HT-29 (cell line): Measurements from ENCODE around the gene AFTPH. TPM values are rescaled to one million over a fixed set of nuclear protein-coding genes. Genes with fewer than 3 reads are reported as not detected.
"Not testable (repeated sequence)": the region's sequence is repeated elsewhere in the genome, so short reads cannot be mapped to it uniquely, and the experiment has no call there.

ENCODE experiments used
- DNase-seq: peaks from one replicate; pipeline ENCODE4 v3.0.0-alpha.2; 2015; ENCODE audit warnings: low spot score
- total RNA-seq: library from RNA; depleted of rRNA; stranded (reverse); fragments of >200 nt; shearing (Covaris generic); gene quantifications from 2 replicates; pipeline ENCODE4 v1.2.3, GENCODE V29; 2014

Gene AFTPH
- total RNA-seq, 1 experiment from 2014 or later, result 22.2 TPM

DNA sequence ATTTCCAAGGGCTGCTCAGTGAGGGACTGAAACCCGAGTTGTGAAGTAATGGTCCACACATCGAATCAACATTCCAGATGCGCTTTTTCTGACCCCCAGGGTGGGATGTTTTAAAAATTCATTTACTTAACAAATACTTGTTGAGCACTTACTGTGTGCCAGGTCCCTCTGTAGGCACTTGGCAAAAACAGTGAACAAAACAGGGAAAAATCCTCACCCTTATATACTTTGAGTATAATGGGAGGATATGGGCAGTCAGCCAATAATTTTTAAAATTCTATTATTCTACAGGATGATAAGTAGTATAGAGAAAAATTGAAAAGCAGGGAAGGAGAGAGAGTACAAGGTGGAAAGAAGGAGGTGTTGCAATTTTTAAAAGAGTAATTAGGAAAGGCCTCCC, 31.3 kb upstream of the AFTPH start:
- no peak for DNase-seq

DNA sequence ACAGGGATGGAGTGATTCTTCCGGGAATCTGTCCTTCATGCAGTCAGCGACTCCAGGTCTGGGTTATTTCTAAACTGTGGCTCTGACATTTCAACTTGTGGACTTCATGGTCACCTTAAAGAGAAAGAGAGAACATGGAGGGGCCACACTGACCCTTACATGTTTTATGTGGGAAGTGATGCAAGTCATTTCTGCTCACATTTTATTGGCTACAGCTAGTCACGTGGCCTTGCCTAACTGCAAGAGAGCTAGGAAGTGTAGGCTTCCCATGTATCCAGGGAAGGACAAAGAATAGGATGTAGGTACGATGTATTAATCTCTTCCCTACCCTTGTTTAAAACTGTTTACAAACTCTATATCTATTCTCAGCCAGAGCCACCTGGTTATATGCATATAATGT, 30.3 kb upstream of the AFTPH start:
- DNase-seq, result no peak

DNA sequence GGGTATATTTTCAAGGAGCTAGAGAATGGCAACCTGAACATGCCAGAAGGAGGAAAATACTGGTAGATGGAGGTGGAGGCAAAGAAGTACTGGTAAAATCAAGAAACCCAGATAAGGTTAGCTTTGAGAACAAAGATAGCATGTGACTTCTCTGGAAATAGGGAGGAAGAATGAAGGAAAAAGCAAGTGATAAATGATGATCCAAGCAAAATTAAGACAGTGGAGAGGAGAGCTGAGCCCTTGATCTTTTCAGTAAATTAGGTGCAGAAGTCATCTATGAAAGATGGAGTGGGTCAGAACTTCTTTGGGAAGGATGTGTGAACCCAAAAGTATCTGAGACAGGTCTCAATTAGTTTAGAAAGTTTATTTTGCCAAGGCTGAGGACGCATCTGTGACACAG, 25.7 kb upstream of the AFTPH start:
- DNase-seq, result no peak

DNA sequence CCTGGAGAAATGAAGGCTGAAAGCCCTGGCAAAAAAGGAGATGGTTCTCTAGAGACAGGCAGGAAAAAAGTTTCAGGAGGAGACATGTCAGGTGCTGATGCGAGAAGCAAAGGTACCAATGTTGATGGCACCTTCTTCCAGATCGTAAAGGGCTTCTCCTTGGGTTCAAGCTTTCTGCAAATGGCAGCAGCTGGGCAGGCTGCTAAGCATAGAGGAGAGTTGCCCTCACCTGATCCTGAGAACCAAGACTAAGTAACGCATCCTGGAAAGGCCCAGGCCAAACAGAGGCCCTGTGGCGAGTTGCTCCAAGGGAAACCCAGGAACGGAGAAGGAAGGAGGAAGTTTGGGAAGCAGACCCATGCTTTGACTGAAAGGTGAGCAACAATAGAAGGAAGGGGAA, 23.6 kb upstream of the AFTPH start:
- DNase-seq, result no peak

DNA sequence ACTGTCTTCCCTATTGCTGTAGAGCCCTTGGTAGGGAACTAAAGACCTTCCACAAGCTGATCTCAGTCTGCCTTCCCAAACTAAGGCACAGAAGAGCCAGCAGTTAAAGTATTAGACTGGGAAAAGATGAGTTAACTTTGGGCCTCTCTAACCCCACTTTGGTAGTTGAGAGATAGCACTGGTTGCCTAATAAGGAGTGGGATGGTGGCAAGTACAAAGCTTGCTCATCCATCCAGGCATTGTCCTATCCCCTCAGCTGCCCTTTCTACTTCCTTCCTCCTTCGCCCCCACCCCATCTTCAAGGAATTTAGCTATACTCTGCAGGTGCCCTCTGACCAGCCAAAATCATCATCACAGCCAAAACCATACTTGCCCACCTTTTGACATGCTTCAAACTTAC, 22.2 kb upstream of the AFTPH start:
- no peak for DNase-seq

DNA sequence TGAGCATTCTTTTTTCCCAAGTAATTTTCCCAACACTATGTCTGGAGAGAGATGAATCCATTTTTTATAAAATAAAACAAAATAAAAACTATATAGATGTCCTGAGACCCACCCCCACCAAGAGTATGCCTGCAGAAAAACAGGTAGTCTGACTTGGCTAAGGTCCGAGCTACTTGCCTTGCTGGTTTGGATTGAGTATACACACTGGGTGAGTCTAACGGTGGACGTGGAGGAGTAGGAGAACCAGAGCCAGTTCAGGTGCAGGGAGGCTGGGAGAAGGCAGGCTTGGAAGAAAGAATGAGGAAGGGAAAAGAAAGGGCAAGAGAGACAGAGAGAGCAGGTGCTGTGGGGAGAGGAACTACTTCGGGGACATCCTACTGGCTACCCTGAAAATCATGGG, 21.3 kb upstream of the AFTPH start:
- DNase-seq, result no peak

DNA sequence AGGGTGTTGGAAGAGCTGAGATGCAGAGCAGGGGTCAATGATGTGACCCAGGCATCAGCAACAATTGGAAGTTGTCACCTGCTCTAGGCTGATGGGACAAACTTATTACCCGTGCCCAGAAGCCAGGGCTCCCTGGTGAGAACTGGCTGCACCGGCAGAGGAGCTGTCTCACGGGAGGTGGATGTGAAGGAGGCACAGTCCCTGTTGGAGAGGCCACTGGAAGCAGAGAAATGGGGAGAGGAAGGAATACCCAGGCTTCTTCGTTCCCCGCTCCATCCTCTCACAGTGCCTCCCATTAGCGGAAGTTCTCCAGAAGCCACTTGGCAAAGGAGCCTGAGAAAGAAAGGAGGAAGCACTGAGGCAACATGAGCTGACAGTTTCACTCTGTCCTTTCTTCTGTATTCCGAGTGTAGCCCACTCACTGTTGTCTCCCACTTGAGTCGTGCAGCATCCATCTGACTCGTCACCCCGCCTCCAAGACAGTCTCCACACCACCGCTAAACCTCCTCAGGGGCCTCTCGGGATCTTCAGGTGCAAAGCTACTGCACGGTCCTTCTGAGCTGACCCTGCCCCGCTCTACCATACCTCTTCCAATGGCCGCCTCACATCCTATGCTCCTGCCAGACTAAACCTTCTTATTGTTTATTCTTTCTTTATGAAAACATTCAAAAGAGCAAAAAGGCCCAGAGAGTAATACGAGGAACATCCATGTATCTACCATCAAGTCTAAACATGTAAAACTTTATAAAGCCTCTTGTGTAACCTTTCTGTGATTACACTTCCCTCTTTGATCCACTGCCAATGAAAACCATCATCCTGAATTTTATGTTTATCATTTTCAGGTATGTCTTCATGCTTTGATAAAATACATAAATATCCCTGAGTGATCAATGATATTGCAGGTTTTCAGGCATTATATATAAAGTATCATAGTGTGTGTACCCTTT, 19.1 kb upstream of the AFTPH start:
- no peak for DNase-seq

DNA sequence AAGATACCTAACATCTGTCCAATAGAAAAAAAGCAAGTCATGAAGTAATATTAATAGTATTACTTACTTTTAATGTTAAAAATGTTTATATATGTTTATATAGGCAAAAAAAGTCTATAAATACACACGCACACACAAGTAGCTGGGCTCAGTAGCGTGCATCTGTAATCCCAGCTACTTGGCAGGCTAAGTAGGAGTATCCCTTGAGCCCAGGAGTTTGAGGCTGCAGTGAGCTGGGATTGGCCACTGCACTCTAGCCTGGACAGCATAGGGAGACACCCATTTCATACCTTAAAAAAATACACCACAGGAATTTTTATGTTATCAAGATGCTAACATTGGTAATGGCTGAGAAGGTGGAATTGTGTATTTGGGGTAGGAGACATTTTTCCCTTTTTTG, 17.4 kb upstream of the AFTPH start:
- DNase-seq, result no peak

DNA sequence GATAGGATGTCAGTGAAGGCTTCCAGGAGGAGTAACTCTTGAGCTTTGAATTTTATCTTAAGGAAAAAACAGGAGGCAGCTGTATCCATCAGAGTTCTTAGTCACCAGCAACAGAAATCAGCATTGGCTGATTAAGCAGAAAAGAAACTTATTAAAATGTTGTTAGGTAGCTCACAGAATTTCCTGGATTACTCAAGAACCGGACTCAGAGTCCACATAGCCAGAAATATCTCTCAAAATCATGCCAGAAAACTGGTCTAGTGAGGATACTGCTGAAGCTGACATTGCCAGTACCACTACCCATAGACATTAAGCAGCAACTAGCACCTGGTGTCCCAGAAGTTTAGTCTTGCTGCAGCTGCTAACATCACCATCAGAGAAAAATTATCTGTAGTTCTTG, 10.1 kb upstream of the AFTPH start:
- DNase-seq, result no peak

DNA sequence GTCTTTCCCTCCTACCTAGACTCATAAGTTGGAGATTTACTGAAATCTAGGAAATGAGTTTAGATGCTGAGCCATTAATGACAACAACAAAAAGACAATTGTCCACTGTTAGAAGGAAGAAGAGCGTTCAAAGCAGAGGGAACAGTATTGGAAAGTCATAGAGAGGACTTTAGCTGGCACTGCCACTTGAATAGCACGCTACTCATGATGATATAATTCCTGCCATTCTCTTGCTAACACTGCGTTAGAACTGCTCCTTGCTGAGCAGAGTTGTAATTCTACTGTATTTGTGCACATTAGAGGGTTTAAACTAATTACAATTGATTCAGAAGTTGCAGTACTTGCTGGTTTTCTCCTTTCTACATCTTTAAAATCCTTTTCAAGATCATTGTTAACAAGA, 9.0 kb upstream of the AFTPH start:
- no peak for DNase-seq

DNA sequence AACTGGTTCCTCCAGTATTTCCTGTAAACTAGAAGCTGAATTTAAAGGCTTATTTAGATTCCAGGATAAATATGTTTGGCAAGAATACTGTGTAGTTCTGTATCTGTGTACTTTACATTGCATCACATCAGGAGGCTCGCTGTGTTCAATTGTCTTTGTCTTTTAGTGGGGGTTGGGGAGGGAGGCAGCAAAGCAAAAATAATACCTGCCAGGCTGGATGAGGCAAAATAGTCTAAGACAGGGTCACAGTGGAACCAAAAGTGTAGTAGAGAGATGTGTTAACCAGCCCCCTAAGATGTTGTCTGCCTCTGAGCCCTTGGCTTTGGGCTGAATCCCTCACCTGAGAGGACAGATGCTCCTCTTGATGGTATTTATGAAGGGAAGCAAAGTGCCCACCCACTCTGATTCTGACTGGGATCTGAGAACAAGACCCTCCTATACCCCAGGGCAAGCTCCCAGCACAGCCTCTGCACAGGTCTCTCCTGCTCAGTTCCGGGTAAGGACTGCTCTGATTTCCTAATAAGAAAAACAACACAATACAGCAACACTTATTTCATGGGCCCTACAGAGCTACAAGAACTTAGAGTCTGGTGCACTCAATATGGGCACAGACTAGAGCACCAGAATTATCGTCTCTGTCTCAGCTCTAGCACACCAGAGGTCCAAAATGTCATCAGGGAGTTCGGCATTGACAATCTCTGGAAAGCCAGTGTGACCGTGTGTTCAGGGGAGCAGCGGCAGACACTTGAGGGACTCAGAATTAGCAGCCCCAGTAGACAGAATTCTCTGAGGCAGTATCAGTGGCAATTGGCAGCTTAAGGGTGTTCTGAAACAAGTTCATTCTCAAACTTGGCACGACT, 7.2 kb upstream of the AFTPH start:
- no peak for DNase-seq

DNA sequence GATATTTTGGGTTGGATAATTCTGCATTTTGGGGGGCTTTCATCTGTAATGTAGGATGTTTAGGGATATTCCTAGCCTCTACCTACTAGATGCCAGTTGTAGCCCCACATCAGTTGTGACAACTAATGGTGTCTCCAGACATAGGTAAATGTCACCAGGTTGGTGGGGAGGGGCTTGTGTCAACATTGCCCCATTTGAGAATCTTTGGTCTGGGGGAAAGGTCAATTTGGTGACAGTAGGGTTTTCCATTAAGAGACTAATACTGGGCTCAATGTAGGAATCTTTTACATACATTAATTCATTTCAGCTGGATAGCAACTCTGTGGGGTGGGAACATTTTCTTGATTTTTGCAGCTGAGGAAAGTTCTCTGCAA, 6.6 kb upstream of the AFTPH start:
- DNase-seq, result no peak

DNA sequence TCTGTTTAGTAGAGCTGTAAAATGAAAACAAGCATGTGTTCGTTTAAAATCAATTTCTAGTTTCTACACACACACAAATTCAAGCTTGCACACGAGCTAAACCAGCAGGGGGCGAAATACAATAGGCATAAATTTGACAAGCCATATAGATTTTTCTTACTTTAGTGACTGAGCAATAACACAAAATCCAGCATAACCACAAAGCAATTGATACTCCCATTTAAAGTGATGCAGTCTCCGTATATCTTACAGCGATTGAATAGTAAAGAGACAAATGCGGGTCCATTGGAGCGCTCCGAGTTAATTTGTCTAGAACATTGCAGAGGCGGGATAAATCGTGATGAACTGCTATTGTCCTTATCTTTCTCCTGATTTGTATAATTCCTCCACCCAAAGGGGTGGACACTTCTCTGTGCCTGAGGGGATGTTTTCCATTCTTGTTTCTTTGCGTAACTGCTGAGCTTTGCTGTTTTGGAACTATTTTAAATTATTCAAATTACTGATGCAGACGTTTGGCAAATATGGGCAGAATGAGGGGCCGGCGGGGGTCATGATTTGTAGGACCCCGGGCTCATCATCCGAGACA, 1.2 kb upstream of the AFTPH start:
- DNase-seq, result peak; percentile 94

DNA sequence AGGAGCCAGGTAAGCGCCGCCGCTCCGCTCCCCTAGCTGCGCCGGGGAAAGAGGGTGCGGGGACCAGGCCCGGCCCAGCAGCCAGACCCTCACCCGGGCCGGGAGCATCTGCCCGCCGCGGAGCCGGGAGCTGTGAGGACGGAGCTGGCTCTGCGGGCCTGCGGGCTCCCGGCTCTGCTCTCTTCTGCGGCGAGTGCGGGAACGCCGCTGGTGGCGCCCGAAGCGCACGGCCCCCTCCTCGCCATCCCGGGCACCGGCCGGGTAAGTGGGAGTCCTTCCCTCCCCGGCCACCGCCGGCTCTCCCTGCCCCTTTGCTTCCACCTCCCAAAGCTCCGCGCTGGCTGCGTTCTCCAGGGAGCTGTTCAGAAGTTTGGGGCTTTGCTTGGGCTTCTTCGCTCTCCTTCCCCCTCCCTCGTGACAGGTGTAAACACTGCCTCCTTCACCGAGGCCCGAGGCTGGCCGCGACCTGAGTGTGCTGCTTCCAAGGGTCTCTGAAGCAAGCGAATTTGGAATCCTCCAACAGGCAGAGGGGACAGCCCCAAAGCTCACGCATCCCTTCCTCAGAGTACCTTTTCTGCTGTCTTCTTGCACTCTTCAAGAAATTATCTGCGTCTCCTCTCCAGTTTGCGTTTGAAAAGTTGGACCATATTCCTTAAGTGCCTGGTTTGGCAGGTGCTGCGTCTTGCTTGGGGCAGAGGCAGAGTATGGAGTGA, 632 bp downstream of the AFTPH start:
- DNase-seq, result peak; percentile 55

DNA sequence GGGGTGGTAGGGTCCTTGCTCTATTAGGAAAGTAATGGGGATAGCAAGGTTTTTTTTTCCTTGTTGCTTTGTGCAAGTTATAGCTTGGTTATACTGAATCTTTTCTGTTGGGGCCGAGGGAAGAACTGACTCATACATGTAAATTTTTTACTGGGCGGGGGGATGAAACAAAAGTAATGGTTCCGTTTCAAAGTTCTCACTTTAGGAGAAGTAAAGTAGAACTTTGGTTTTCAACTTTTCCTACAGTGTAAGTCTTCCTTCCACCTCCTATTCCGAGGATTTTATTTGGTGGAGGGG, 1.1 kb downstream of the AFTPH start:
- DNase-seq, result peak; percentile 36

DNA sequence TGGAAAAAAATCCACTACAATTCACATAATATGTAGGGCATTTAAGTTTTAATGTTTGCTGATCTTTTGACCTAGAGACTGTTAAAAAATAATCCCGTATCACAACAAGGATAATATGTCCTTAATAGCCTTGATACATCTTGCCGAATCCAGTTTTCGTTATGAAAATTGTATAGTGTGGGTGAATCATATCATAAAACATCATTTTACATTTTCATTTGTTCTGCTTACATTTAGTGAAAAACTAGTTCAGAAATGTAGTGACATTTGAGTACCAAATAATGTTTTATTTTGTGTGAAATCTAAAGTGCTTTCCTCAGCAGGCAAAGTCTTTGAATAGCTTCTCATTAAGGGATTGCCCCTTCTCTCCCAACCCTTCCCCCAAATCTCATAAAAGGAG, 1.9 kb downstream of the AFTPH start:
- DNase-seq, result no peak

DNA sequence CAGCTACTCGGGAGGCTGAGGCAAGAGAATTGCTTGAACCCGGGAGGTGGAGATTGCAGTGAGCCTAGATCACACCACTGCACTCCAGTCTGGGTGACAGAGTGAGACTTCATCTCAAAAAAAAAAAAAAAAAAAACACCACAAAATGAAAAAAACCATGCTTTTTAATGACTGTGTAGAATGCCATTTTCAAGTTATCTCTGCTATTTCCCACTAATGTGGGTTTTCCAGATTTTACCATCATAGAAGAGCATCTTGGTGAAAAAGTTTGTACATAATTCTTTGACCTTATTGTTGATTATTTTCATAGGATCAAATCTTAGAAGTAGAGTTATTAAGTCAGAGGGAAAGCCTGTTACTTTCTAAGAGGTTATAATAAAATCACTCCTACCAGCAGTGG, 6.8 kb downstream of the AFTPH start:
- DNase-seq, result not testable (repeated sequence)

DNA sequence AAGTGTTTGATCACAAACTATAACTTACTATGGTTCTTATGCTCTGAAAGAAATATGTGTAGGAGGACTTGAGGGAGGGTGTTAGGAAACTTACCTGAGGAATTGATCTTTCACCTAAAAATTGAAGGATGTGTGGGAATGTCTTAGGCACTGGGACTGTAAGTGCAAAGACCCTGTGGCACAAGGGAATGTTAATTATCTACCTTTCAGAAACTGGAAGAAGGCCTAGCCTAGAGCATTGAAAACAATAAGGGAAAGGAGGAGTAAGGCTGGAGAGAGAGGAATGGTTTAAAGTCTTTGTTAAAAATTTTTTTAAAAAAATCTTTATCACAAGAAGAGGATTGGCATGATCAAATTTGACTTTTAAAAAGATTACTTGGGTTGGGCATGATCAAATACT, 7.9 kb downstream of the AFTPH start:
- no peak for DNase-seq

DNA sequence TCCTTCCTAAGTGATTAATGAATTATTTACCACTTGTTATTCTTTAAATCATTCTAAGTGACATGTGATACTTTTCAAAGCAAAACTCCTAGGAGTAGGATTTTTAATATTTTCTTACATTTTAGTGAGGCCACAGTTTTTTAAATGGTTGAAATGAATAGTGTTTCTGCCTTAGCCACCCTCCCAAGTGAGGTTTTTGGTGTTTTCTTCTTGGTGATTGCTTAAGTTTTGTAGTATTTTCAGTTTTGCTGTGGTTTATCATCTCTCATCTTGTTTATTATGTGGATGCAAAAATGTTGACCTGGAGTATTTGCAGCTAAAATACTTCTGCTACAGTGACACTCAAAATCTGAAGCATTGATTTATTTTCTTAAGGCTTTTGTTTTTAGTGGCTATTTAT, 9.8 kb downstream of the AFTPH start:
- no peak for DNase-seq

DNA sequence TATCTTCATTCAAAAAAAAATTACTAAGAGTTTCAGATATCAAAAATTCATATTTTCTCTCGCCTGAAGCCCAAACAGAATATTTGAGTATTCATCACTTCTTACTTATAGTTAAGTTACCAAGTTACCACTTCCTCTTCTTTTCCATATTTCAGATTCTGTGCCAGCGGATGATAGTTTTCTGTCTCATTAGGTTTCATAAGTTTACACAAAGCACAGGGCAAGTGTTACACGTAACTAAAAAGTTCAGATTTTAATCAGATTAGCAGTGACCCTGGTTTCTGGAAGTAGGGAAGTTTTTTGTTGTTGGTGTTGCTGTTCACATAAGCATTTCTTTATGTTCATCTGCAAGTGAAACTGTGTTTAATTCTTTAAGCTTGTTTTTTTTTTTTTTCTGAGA, 10.2 kb downstream of the AFTPH start:
- no peak for DNase-seq

DNA sequence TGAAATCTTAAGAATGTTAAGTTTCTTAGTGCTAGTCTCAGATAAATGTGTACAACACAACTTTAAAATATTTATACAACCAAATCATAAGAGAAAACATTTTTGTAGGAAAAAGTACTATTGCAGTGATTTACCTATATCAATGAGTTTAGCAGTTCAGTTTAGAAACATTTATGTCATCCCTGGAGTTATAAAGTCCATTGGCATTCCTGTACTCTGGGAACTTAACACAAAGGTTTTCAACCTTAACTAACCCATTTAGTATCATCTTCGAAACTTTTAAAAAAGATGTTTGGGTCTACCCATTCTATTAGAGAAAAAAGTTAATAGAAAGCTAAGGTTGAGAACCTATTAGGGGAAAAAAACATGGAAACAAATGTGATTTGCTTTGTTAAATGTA, 10.9 kb downstream of the AFTPH start:
- DNase-seq, result no peak

DNA sequence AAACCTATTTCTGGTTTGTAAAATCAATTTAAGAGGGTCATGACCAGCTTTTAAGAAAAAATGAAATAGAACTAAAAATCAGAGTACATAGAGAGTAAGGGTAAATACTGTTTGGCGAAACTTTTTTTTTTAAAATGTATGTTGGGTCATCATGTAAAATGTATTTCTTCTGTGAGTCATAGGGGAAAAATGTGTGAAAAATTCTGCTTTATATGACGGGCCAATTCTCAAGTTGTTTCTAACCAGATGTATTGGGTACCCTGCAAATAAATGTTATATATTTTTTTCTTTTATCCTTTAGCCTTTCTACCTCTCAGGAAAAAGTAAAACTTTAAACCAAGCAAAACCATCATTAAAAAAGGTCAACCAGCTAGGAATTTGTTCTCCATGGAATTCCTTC, 13.9 kb downstream of the AFTPH start:
- DNase-seq, result no peak
